Fibroblast of the aortic adventitia (primary cell): ENCODE measurements around the gene ABCC3. TPM values are rescaled to one million over a fixed set of nuclear protein-coding genes. Genes with fewer than 3 reads are reported as not detected.

Source experiments
- DNase-seq: peaks from one replicate; pipeline ENCODE4 v3.0.0-alpha.2; 2010; ENCODE audit warnings: low read depth
- H3K4me3 ChIP-seq: 2 replicates; pipeline ENCODE4 v1.5.1; 2011; ENCODE audit warnings: low read depth, mild to moderate bottlenecking, control low read depth, low read length, moderate library complexity
- total RNA-seq: library from RNA; depleted of rRNA; stranded (reverse); fragments of >200 nt; gene quantifications from 2 replicates; pipeline ENCODE4 v1.2.3, GENCODE V29; 2012; ENCODE audit warnings: low replicate concordance
- TF ChIP-seq, protein P1 (sequence below): IDR thresholded peaks from 2 replicates; pipeline ENCODE4 v1.5.1; 2011; ENCODE audit warnings: mild to moderate bottlenecking, low read length, control low read depth, inconsistent platforms; ENCODE audit not compliant: insufficient read depth

ABCC3 gene
- total RNA-seq, 1 donor = 12.5 TPM

GRCh38 chr17:50596191-50597037 is 38.3 kb upstream of the ABCC3 start:
- TF ChIP-seq, protein P1, sequence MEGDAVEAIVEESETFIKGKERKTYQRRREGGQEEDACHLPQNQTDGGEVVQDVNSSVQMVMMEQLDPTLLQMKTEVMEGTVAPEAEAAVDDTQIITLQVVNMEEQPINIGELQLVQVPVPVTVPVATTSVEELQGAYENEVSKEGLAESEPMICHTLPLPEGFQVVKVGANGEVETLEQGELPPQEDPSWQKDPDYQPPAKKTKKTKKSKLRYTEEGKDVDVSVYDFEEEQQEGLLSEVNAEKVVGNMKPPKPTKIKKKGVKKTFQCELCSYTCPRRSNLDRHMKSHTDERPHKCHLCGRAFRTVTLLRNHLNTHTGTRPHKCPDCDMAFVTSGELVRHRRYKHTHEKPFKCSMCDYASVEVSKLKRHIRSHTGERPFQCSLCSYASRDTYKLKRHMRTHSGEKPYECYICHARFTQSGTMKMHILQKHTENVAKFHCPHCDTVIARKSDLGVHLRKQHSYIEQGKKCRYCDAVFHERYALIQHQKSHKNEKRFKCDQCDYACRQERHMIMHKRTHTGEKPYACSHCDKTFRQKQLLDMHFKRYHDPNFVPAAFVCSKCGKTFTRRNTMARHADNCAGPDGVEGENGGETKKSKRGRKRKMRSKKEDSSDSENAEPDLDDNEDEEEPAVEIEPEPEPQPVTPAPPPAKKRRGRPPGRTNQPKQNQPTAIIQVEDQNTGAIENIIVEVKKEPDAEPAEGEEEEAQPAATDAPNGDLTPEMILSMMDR = peak; percentile 17
- DNase-seq = no peak

GRCh38 chr17:50598487-50598886 is 36.2 kb upstream of the ABCC3 start:
- no peak overlapping the region for H3K4me3 ChIP-seq
- no peak for DNase-seq
- TF ChIP-seq, protein P1 = no peak

More at GRCh38 chr17:50596191-50597037, 38.3 kb upstream of the ABCC3 start:
- no peak overlapping the region for H3K4me3 ChIP-seq

DNA sequence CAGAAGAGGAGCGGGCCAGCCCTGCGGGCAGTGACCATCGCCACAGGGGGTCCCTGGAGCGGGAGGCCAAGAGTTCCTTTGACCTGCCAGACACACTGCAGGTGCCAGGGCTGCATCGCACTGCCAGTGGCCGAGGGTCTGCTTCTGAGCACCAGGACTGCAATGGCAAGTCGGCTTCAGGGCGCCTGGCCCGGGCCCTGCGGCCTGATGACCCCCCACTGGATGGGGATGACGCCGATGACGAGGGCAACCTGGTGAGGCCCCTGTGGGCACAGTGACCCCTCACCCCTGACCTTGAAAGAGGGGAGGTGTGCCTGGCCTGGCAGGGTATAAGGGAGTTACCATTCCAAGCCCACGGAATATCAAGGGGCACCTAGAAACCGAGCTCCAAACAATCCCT is 35.1 kb upstream of the ABCC3 start:
- no peak overlapping the region for H3K4me3 ChIP-seq
- TF ChIP-seq, protein P1 = no peak
- no peak for DNase-seq

- DNase-seq = no peak
- TF ChIP-seq, protein P1 = no peak
These were observed 32.8 kb upstream of the ABCC3 start for GRCh38 chr17:50601823-50602375.

DNA sequence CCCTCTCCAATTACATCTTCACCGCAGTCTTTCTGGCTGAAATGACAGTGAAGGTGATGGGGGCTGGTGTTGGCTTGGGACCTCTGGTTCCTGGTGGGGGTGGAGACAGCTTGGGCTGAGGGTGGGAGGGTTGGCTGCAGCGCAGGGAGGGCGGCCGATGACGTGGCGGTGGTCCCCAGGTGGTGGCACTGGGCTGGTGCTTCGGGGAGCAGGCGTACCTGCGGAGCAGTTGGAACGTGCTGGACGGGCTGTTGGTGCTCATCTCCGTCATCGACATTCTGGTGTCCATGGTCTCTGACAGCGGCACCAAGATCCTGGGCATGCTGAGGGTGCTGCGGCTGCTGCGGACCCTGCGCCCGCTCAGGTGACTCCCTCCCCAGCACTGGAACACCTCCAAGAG is 31.8 kb upstream of the ABCC3 start:
- no peak for DNase-seq
- no peak overlapping the region for H3K4me3 ChIP-seq
- TF ChIP-seq, protein P1 = no peak

More at GRCh38 chr17:50601823-50602375, 32.8 kb upstream of the ABCC3 start:
- no peak overlapping the region for H3K4me3 ChIP-seq

GRCh38 chr17:50603340-50603739 is 31.3 kb upstream of the ABCC3 start:
- no peak overlapping the region for H3K4me3 ChIP-seq
- DNase-seq = no peak
- TF ChIP-seq, protein P1 = no peak
